Ecto neural progenitor cell (in vitro differentiated cells): ENCODE data around the gene SERPING1.
A peak's percentile ranks its signal among the peaks of the same experiment; 100 is the strongest.
"Not testable (repeated sequence)": the region's sequence is repeated elsewhere in the genome, so short reads cannot be mapped to it uniquely, and the experiment has no call there.

ENCODE experiments used
- DNase-seq: peaks from one replicate; pipeline ENCODE4 v3.0.0-alpha.2; 2018; ENCODE audit warnings: low spot score

SERPING1 gene

GRCh38 chr11:57638005-57638781 lies 40.7 kb downstream of the SERPING1 start:
- DNase-seq = peak; percentile 94

GRCh38 chr11:57638811-57639320 lies 41.4 kb downstream of the SERPING1 start:
- DNase-seq = no peak

GRCh38 chr11:57639321-57640067 lies 42.0 kb downstream of the SERPING1 start:
- DNase-seq = peak; percentile 98

GRCh38 chr11:57640068-57640800 lies 42.7 kb downstream of the SERPING1 start:
- DNase-seq = no peak

- peak; percentile 62 for DNase-seq
Measured at GRCh38 chr11:57641011-57641807, 43.7 kb downstream of the SERPING1 start.

- no peak for DNase-seq
Measured at GRCh38 chr11:57643802-57644201, 46.3 kb downstream of the SERPING1 start.

- DNase-seq = peak; percentile 88
Measured at GRCh38 chr11:57644748-57645688, 47.5 kb downstream of the SERPING1 start.

- no peak for DNase-seq
Measured at GRCh38 chr11:57645689-57646085, 48.2 kb downstream of the SERPING1 start.

GRCh38 chr11:57646194-57646798 lies 48.8 kb downstream of the SERPING1 start:
- no peak for DNase-seq

GRCh38 chr11:57646799-57647303 lies 49.4 kb downstream of the SERPING1 start:
- peak; percentile 53 for DNase-seq

- peak; percentile 55 for DNase-seq
Measured at GRCh38 chr11:57647372-57647771, 49.9 kb downstream of the SERPING1 start.

- DNase-seq = peak; percentile 57
Measured at GRCh38 chr11:57647960-57648800, 50.7 kb downstream of the SERPING1 start.

GRCh38 chr11:57648801-57649735 lies 51.6 kb downstream of the SERPING1 start:
- DNase-seq = peak; percentile 69

GRCh38 chr11:57649826-57650738 lies 52.6 kb downstream of the SERPING1 start, which contains the start of gene YPEL4:
Gene YPEL4, minus strand, starts transcription at chr11:57649912. Its CDS starts 2,805 bp downstream, at chr11:57647107.
- DNase-seq = peak; percentile 73

- no peak for DNase-seq
Measured at GRCh38 chr11:57650739-57651090, 53.2 kb downstream of the SERPING1 start.

- no peak for DNase-seq
Measured at GRCh38 chr11:57651408-57651807, 53.9 kb downstream of the SERPING1 start.

- not testable (repeated sequence) for DNase-seq
Measured at GRCh38 chr11:57652230-57652629, 54.7 kb downstream of the SERPING1 start.
